ENCODE data around the gene SLC7A10.
"Not testable (repeated sequence)": the region's sequence is repeated elsewhere in the genome, so short reads cannot be mapped to it uniquely, and the experiment has no call there.

SLC7A10 gene

GRCh38 chr19:33239223-33239975 is 13.7 kb upstream of the SLC7A10 start:
- H3K4me3 ChIP-seq (ENCODE audit: low read depth, low read length) = no peak overlapping the region

GRCh38 chr19:33238481-33239149 is 13.0 kb upstream of the SLC7A10 start:
- H3K4me3 ChIP-seq (ENCODE audit: low read depth, low read length) = no peak overlapping the region

GRCh38 chr19:33236696-33237390 is 11.2 kb upstream of the SLC7A10 start:
- no peak overlapping the region for H3K4me3 ChIP-seq (ENCODE audit: low read depth, low read length)

DNA sequence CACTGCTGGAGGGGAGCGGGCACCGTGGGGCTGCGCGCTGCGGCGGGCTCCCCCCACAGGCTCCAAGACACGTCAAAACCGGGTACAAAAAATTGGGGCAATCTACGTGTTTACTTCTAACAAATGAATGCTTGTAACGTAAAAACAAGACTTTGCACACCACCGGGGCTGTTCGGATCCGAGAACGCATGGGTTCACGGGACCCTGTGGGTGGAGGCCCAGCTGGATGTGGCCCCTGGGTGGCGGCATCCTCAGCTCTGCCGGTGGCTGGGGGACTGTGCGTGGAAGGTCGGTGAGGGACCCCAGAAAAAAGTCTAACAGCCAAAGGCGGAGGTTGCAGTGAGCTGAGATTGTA is 10.3 kb upstream of the SLC7A10 start:
- H3K4me3 ChIP-seq (ENCODE audit: low read depth, low read length) = no peak overlapping the region

- no peak overlapping the region for H3K4me3 ChIP-seq (ENCODE audit: low read depth, low read length)
Observed at GRCh38 chr19:33235269-33235995, 9.8 kb upstream of the SLC7A10 start.

DNA sequence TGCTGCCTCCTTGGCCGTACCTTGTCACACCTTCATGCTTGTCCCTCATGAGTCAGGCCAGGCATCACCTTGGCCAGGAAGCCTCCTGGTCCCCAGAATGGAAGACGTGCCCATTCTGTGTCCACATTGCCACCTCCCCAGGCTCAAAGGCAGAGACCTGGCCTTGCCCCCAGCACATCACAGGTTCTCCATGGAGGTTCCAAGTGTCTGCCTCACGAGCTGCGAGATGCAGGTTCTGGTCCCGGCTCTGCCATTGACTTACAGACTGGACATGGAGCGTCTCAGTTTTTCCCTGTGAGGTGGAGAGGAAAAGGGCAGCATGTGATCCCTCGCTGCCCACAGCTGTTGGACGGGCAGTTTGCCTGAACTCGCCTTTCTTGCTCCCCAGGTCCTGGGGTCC is 9.1 kb upstream of the SLC7A10 start:
- H3K4me3 ChIP-seq (ENCODE audit: low read depth, low read length) = no peak overlapping the region

DNA sequence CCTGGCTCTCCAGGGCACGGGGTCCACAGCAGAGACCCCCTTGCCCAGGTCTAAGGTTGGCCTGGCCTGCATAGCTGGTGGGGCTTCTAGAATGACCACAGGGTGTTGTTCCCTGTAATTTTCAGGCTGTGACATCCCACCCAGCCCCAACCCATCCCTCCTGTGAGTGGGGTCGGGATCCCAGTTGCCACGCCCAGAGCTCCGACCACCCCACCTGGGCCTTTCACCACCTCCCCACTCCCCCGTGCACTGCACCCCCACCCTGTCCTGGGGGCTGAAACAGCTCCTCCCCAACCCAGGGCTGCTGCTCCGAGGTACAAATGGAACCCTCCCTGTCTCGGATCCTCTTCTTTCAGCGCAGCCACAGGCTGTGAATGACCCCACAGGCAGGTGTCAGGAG is 8.4 kb upstream of the SLC7A10 start:
- no peak overlapping the region for H3K4me3 ChIP-seq (ENCODE audit: low read depth, low read length)

GRCh38 chr19:33233056-33233873 is 7.6 kb upstream of the SLC7A10 start:
- no peak overlapping the region for H3K4me3 ChIP-seq (ENCODE audit: low read depth, low read length)

- no peak overlapping the region for H3K4me3 ChIP-seq (ENCODE audit: low read depth, low read length)
Observed at GRCh38 chr19:33232656-33233055, 7.0 kb upstream of the SLC7A10 start.

- no peak overlapping the region for H3K4me3 ChIP-seq (ENCODE audit: low read depth, low read length)
Observed at GRCh38 chr19:33231511-33231910, 5.9 kb upstream of the SLC7A10 start.

GRCh38 chr19:33229962-33230361 is 4.3 kb upstream of the SLC7A10 start:
- H3K4me3 ChIP-seq (ENCODE audit: low read depth, low read length) = no peak overlapping the region

GRCh38 chr19:33227870-33228599 is 2.4 kb upstream of the SLC7A10 start:
- no peak overlapping the region for H3K4me3 ChIP-seq (ENCODE audit: low read depth, low read length)

GRCh38 chr19:33227242-33227650 is 1.6 kb upstream of the SLC7A10 start:
- H3K4me3 ChIP-seq (ENCODE audit: low read depth, low read length) = no peak overlapping the region

DNA sequence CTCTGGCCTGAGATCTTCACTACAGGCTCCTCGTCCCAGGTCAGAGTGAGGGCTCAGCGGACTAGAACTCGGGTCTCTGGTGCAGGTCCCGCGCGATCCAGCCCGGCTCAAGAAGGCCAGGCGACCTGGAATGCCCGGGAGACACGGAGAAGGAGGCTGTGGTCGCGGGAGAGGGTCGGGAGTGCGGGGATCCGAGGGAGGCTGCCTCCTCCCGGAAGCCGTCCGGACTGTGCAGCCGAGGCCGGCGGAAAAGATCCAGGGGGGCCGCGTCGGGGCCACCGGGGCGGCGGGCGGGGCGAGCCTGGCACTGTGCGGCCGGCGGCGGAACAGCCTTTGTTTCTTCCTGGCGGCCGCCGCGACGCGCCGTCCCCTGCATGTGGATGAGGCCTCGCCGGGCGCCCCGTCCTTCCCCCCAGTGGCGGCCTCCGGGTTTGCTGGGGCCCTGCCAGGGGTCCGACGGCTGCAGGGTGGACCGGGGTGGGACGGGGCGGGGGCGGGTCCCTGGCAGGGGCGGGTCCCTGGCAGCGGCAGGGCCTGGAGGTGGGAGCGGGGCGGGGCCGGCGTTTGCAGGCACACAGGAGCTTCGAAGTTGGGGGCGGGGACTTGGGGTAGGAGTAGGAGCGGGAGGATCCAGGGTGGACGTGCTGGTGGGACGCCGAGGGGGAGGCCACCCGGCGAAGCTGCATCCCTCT is 1.0 kb upstream of the SLC7A10 start:
- peak overlapping the region; percentile 24 for H3K4me3 ChIP-seq (ENCODE audit: low read depth, low read length)

- peak overlapping the region; percentile 27 for H3K4me3 ChIP-seq (ENCODE audit: low read depth, low read length)
Observed at GRCh38 chr19:33224694-33225457, 774 bp downstream of the SLC7A10 start.

DNA sequence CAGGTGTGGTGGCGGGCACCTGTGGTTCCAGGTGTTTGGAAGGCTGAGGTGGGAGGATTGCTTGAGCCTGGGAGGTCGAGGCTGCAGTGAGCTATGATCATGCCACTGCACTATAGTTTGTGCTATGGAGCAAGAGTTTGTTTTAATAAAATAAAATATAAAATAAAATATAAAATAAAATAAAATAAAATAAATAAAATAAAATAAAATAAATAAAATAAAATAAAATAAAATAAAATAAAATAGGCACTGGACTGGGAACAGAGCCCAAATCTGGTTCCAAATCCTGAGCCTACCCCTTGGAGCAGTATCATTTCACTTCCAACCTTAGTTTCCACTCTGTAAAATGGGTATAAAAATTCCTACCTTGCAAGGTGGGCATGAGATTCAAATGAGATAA is 3.4 kb downstream of the SLC7A10 start:
- not testable (repeated sequence) for H3K4me3 ChIP-seq (ENCODE audit: low read depth, low read length)

DNA sequence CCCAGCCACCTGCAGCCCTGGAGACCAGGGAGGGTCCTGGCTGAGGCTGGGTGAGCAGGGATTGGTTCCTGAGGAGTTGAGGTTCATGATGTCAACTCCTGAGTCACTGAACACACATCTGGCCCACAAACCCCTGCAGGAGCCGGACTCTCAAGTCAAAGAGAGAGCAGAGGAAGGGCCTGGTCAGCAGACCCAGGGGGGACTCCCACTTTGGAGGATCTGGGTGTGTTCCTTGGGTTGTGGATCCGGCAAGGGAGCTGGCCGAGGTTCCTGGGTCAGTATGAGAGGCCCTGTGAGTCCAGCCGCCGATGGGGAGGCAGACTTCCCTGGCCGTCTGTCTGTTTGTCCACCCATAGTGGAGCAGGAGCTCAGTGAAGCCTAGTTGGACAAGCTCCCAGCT is 4.0 kb downstream of the SLC7A10 start:
- no peak overlapping the region for H3K4me3 ChIP-seq (ENCODE audit: low read depth, low read length)

DNA sequence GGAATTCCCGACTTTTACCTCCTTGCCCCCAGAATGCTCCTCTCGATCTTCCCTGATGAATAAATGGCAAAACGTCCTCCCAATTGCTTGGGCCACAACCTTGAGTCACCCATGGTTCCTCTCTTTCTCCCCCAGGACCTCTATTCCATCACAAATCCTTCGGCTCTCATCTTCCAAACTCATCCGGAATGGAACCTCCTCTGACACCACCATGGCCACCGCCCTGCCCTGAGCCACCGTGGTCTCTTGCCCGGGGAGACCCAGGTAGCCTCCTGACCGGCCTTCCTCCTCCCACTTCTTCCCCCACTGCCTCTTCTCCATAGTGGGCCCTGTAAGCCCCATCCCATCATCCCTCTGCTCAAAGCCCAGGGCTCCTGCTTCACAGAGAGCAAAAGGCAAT is 4.9 kb downstream of the SLC7A10 start:
- no peak overlapping the region for H3K4me3 ChIP-seq (ENCODE audit: low read depth, low read length)

- no peak overlapping the region for H3K4me3 ChIP-seq (ENCODE audit: low read depth, low read length)
Observed at GRCh38 chr19:33220115-33220514, 5.5 kb downstream of the SLC7A10 start.
